ENCODE results near the gene RAMP2. TPM values are rescaled to one million over a fixed set of nuclear protein-coding genes. Genes with fewer than 3 reads are reported as not detected.

RAMP2 gene
- total and polyA plus RNA-seq, 2 of the 13 experiments (the other 11 are each of a cell fraction or from before 2014, with no cell fraction given): 1.4 to 5.2 TPM

GRCh38 chr17:42779304-42779935, 18.4 kb downstream of the RAMP2 start (continued):
- no peak for TF ChIP-seq TRIM22 (IDR thresholded peaks at IDR 0.05)
- no peak for TF ChIP-seq ZNF263 (CRISPR knock-in tag; IDR thresholded peaks at IDR 0.05)
- no peak for TF ChIP-seq SP5 (CRISPR knock-in tag; IDR thresholded peaks at IDR 0.05; ENCODE audit: borderline replicate concordance, low read depth)
- TF ChIP-seq NFE2L1 (CRISPR knock-in tag; IDR thresholded peaks at IDR 0.05; ENCODE audit: borderline replicate concordance): no peak
- TF ChIP-seq ZNF24 (IDR thresholded peaks at IDR 0.05): no peak
- no peak for TF ChIP-seq THAP11 (CRISPR knock-in tag; IDR thresholded peaks at IDR 0.05)
- no peak for TF ChIP-seq FOXO4 (CRISPR knock-in tag; conservative IDR thresholded peaks at IDR 0.05)
- no peak for TF ChIP-seq TEF (CRISPR knock-in tag; IDR thresholded peaks at IDR 0.05)
- no peak for TF ChIP-seq ZNF235 (CRISPR knock-in tag; IDR thresholded peaks at IDR 0.05; ENCODE audit: borderline replicate concordance)
- no peak for TF ChIP-seq MTERF4 (CRISPR knock-in tag; IDR thresholded peaks at IDR 0.05)
- TF ChIP-seq ZBTB2 (CRISPR knock-in tag; IDR thresholded peaks at IDR 0.05; ENCODE audit: low read depth): no peak
- TF ChIP-seq ZNF350 (CRISPR knock-in tag; IDR thresholded peaks at IDR 0.05; ENCODE audit: borderline replicate concordance, low read depth): no peak
- TF ChIP-seq SKIL (CRISPR knock-in tag; IDR thresholded peaks at IDR 0.05; ENCODE audit: borderline replicate concordance): no peak
- no peak for TF ChIP-seq ZNF749 (CRISPR knock-in tag; IDR thresholded peaks at IDR 0.05; ENCODE audit: borderline replicate concordance)
- no peak for TF ChIP-seq ZBTB33 (CRISPR knock-in tag; IDR thresholded peaks at IDR 0.05)
- no peak for TF ChIP-seq ZNF431 (CRISPR knock-in tag; IDR thresholded peaks at IDR 0.05; ENCODE audit: borderline replicate concordance, low read depth)
- no peak for TF ChIP-seq ZNF883 (CRISPR knock-in tag; IDR thresholded peaks at IDR 0.05; ENCODE audit: not compliant biosample characterization)
